Hepatocyte (in vitro differentiated cells): Measurements from ENCODE around the gene MYO1D. TPM values are rescaled to one million over a fixed set of nuclear protein-coding genes. Genes with fewer than 3 reads are reported as not detected.

Experiments used
- DNase-seq: peaks from one replicate; pipeline ENCODE4 v3.0.0-alpha.2; 2016; ENCODE audit warnings: low spot score
- H2AFZ ChIP-seq: fragments of 200-600 bp; sonication (generic); 2 replicates; pipeline ENCODE4 v1.6.0; 2016; ENCODE audit warnings: antibody characterized with exemption, mild to moderate bottlenecking
- H3K27ac ChIP-seq: fragments of 200-600 bp; sonication (generic); 2 replicates; pipeline ENCODE4 v1.5.1; 2016; ENCODE audit warnings: mild to moderate bottlenecking
- H3K27me3 ChIP-seq: fragments of 200-600 bp; sonication (generic); 2 replicates; pipeline ENCODE4 v1.6.1; 2016
- H3K36me3 ChIP-seq: fragments of 200-600 bp; sonication (generic); replicated peaks from 2 replicates; pipeline ENCODE4 v1.5.1; 2016; ENCODE audit warnings: low read depth; ENCODE audit not compliant: insufficient read depth
- H3K4me1 ChIP-seq: fragments of 200-600 bp; sonication (generic); 2 replicates; pipeline ENCODE4 v1.5.1; 2016; ENCODE audit warnings: mild to moderate bottlenecking, moderate library complexity; ENCODE audit not compliant: insufficient read depth
- H3K4me2 ChIP-seq: fragments of 200-600 bp; sonication (generic); 2 replicates; pipeline ENCODE4 v1.6.0; 2016
- H3K4me3 ChIP-seq: fragments of 200-600 bp; sonication (generic); 2 replicates; pipeline ENCODE4 v1.5.1; 2016; ENCODE audit warnings: mild to moderate bottlenecking
- H3K79me2 ChIP-seq: fragments of 200-600 bp; sonication (generic); 2 replicates; pipeline ENCODE4 v1.6.0; 2017; ENCODE audit warnings: mild to moderate bottlenecking
- H3K9me2 ChIP-seq: fragments of 200-600 bp; sonication (generic); replicated peaks from 2 replicates; pipeline ENCODE4 v1.6.0; 2017; ENCODE audit warnings: mild to moderate bottlenecking; ENCODE audit not compliant: insufficient read depth
- H3K9me3 ChIP-seq: fragments of 200-600 bp; sonication (generic); 2 replicates; pipeline ENCODE4 v1.5.1; 2016; ENCODE audit warnings: low read depth, mild to moderate bottlenecking
- H4K20me1 ChIP-seq: fragments of 200-600 bp; sonication (generic); 2 replicates; pipeline ENCODE4 v1.6.0; 2016; ENCODE audit warnings: mild to moderate bottlenecking; ENCODE audit not compliant: insufficient read depth, poor library complexity, severe bottlenecking
- EZH2 ChIP-seq: fragments of 200-600 bp; sonication (generic); IDR thresholded peaks from 2 replicates; pipeline ENCODE4 v1.6.1; 2016; ENCODE audit warnings: antibody characterized with exemption, mild to moderate bottlenecking, borderline replicate concordance
- EZH2phosphoT487 ChIP-seq: fragments of 200-600 bp; sonication (generic); IDR thresholded peaks from one replicate; pipeline ENCODE4 v1.6.1; 2018; ENCODE audit warnings: antibody characterized with exemption, mild to moderate bottlenecking, low read depth, moderate library complexity; ENCODE audit not compliant: unreplicated experiment, severe bottlenecking
- WGBS: methylation state at CpG from one replicate; pipeline ENCODE4 v1.1.6; 2016; ENCODE audit warnings: low lambda C conversion rate; ENCODE audit errors: missing lambda C conversion rate; 5-methylcytosine and 5-hydroxymethylcytosine counted together
- polyA plus RNA-seq: library from polyadenylated mRNA; unstranded; fragments of >200 nt; fragmentation: Nextera tagmentation; extraction: Ambion mirVana; gene quantifications from 2 replicates; pipeline ENCODE4 v1.2.1, GENCODE V29; 2016
- total RNA-seq: library from RNA; depleted of rRNA; stranded (reverse); fragments of >200 nt; gene quantifications from 2 replicates; pipeline ENCODE4 v1.2.3, GENCODE V29; 2014
- TF ChIP-seq, protein P1 (sequence below): fragments of 200-600 bp; sonication (generic); IDR thresholded peaks from 2 replicates; pipeline ENCODE4 v1.5.1; 2016; ENCODE audit warnings: antibody characterized with exemption, mild to moderate bottlenecking; ENCODE audit not compliant: poor library complexity

MYO1D gene
- total and polyA plus RNA-seq, 2 experiments from 2014 or later = 36.2 to 89.0 TPM

DNA sequence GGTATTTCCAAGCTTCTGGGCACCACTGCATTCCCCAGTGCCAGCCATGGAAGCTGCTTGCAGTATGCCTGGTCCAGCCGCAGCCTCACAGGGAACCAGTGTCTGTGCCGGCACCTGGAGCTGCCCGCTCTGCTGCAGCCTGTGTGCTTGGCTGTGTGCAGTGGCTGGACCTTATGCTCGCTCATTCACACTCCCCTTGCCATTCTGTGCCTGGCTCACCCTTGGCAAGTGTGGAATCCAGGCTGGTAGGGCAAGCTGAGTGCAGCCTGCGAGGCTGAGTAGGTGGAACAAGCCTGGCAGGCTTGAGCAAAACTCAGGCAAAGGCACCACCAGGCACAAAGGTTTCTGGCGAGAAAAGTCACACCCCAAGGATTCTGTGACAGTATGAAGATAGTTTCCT lies 144.0 kb downstream of the MYO1D start:
- 87% methylated on average over 6 of the region's 6 CpGs for WGBS
- H2AFZ ChIP-seq = no peak overlapping the region
- H3K9me3 ChIP-seq = no peaks in the 10 kb centered on the region
- no peak overlapping the region for H3K4me2 ChIP-seq
- H4K20me1 ChIP-seq = no peaks in the 10 kb centered on the region
- H3K79me2 ChIP-seq = no peaks in the 10 kb centered on the region
- DNase-seq = no peak
- H3K27ac ChIP-seq = no peak overlapping the region
- no peaks in the 10 kb centered on the region for H3K9me2 ChIP-seq
- H3K4me1 ChIP-seq = no peaks in the 10 kb centered on the region
- TF ChIP-seq EZH2 (no peak), EZH2phosphoT487 (no peak)
- TF ChIP-seq, protein P1, sequence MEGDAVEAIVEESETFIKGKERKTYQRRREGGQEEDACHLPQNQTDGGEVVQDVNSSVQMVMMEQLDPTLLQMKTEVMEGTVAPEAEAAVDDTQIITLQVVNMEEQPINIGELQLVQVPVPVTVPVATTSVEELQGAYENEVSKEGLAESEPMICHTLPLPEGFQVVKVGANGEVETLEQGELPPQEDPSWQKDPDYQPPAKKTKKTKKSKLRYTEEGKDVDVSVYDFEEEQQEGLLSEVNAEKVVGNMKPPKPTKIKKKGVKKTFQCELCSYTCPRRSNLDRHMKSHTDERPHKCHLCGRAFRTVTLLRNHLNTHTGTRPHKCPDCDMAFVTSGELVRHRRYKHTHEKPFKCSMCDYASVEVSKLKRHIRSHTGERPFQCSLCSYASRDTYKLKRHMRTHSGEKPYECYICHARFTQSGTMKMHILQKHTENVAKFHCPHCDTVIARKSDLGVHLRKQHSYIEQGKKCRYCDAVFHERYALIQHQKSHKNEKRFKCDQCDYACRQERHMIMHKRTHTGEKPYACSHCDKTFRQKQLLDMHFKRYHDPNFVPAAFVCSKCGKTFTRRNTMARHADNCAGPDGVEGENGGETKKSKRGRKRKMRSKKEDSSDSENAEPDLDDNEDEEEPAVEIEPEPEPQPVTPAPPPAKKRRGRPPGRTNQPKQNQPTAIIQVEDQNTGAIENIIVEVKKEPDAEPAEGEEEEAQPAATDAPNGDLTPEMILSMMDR = no peak
- no peaks in the 10 kb centered on the region for H3K27me3 ChIP-seq
- no peaks in the 10 kb centered on the region for H3K36me3 ChIP-seq
- no peak overlapping the region for H3K4me3 ChIP-seq

- no peak for DNase-seq
- WGBS = 97% methylated on average over 2 of the region's 2 CpGs
Measured at GRCh38 chr17:32732296-32732642, 144.7 kb downstream of the MYO1D start.

GRCh38 chr17:32731556-32732295 lies 145.2 kb downstream of the MYO1D start:
- Histone ChIP-seq H3K36me3 (no peaks in the 10 kb centered on the region), H3K27me3 (no peaks in the 10 kb centered on the region), H3K27ac (no peak overlapping the region), H3K9me2 (no peaks in the 10 kb centered on the region), H3K4me3 (no peak overlapping the region), H2AFZ (no peak overlapping the region), H3K4me1 (no peaks in the 10 kb centered on the region), H3K79me2 (no peaks in the 10 kb centered on the region), H3K4me2 (no peak overlapping the region), H3K9me3 (no peaks in the 10 kb centered on the region), H4K20me1 (no peaks in the 10 kb centered on the region)
- TF ChIP-seq, protein P1 = no peak
- no peak for TF ChIP-seq EZH2phosphoT487
- no peak for TF ChIP-seq EZH2
- DNase-seq = no peak
- WGBS = 93% methylated on average over 13 of the region's 13 CpGs

More at GRCh38 chr17:32732296-32732642, 144.7 kb downstream of the MYO1D start:
- no peak overlapping the region for H3K4me3 ChIP-seq
- no peaks in the 10 kb centered on the region for H3K9me3 ChIP-seq
- H3K4me1 ChIP-seq = no peaks in the 10 kb centered on the region
- no peak overlapping the region for H3K4me2 ChIP-seq
- H4K20me1 ChIP-seq = no peaks in the 10 kb centered on the region
- no peak overlapping the region for H3K27ac ChIP-seq
- H2AFZ ChIP-seq = no peak overlapping the region
- H3K79me2 ChIP-seq = no peaks in the 10 kb centered on the region
- no peaks in the 10 kb centered on the region for H3K27me3 ChIP-seq
- no peak for TF ChIP-seq EZH2phosphoT487
- no peak for TF ChIP-seq EZH2
- TF ChIP-seq, protein P1 = no peak
- H3K36me3 ChIP-seq = no peaks in the 10 kb centered on the region
- no peaks in the 10 kb centered on the region for H3K9me2 ChIP-seq
